HepG2 (cell line): ENCODE data around the gene ST3GAL4. TPM values are rescaled to one million over a fixed set of nuclear protein-coding genes. Genes with fewer than 3 reads are reported as not detected.

Source experiments
- ATAC-seq: fragments of 200-7000 bp; cut with Tn5 transposase; 3 replicates; pipeline ENCODE4 v1.9.1; 2020; ENCODE audit warnings: mild to moderate bottlenecking, moderate library complexity
- BruUV-seq: library from RNA; stranded (reverse); fragments of 400-500 nt; replicated peaks from 2 replicates; lab custom pipeline; 2021; lab: Mats Ljungman, UMichigan
- CTCF ChIA-PET: fragments of 300-600 bp; formaldehyde crosslinking; extraction: SDS; loops from one replicate; lab custom pipeline; 2021; ENCODE audit warnings: low total read pairs, inconsistent platforms, low intra/inter-chr PET ratio; lab: Yijun Ruan, JAX
- POLR2A ChIA-PET: fragments of 350-600 bp; sonication (Branson Sonifier 250); formaldehyde crosslinking; loops from one replicate; lab custom pipeline; 2020; ENCODE audit warnings: antibody characterized with exemption, inconsistent platforms; lab: Yijun Ruan, JAX
- DNase-seq: peaks from one replicate; pipeline ENCODE4 v3.0.0-alpha.2; 2015; ENCODE audit warnings: low spot score
- FAIRE-seq: peaks from 3 replicates; lab custom pipeline; 2011; peaks lifted over from hg19 to GRCh38; lab: Jason Lieb, UNC
- H2AFZ ChIP-seq: one replicate; pipeline ENCODE4 v1.6.1; 2011; ENCODE audit warnings: low read length, inconsistent platforms
- H3K27ac ChIP-seq: fragments of 300-600 bp; 3 replicates; pipeline ENCODE4 v1.8.0; 2011; ENCODE audit warnings: mixed run types, mild to moderate bottlenecking, mixed read lengths, low read length, inconsistent platforms; ENCODE audit not compliant: insufficient read depth; ENCODE audit errors: extremely low read length
- H3K27me3 ChIP-seq, 2 experiments: fragments of 200-600 bp in 1 of 2; 2 replicates in 1 of 2; 3 replicates in 1 of 2; pipeline versions ENCODE4 v1.6.0 to v1.8.0; 2011; ENCODE audit warnings: low read length in 2 of 2, mild to moderate bottlenecking in 2 of 2, moderate library complexity in 2 of 2, inconsistent platforms in 1 of 2; ENCODE audit not compliant: insufficient read depth in 2 of 2, control insufficient read depth in 1 of 2
- H3K36me3 ChIP-seq, 2 experiments: fragments of 200-600 bp in 1 of 2; replicated peaks in 1 of 2; 2 replicates in 1 of 2; 3 replicates in 1 of 2; pipeline versions ENCODE4 v1.5.1 to v1.8.0; 2011; ENCODE audit warnings: low read length in 2 of 2, inconsistent platforms in 1 of 2; ENCODE audit not compliant: insufficient read depth in 2 of 2, control insufficient read depth in 1 of 2
- H3K4me1 ChIP-seq: 2 replicates; pipeline ENCODE4 v1.5.1; 2012; ENCODE audit warnings: low read length, inconsistent platforms; ENCODE audit not compliant: insufficient read depth
- H3K4me2 ChIP-seq: 2 replicates; pipeline ENCODE4 v1.6.0; 2011; ENCODE audit warnings: low read depth, low read length, inconsistent platforms
- H3K4me3 ChIP-seq, 3 experiments: fragments of 200-600 bp in 1 of 3; sonication (generic), shearing (Covaris generic) in 1 of 3; replicated peaks in 1 of 3; 2 replicates each; pipeline ENCODE4 v1.5.1; 2011 to 2016; ENCODE audit warnings: low read length in 3 of 3, inconsistent platforms in 2 of 3, low read depth in 2 of 3, mild to moderate bottlenecking in 2 of 3, control low read depth in 1 of 3, mixed read lengths in 1 of 3; ENCODE audit not compliant: insufficient read depth in 1 of 3
- H3K79me2 ChIP-seq: one replicate; pipeline ENCODE4 v1.6.1; 2011; ENCODE audit warnings: low read length, inconsistent platforms; ENCODE audit not compliant: insufficient read depth
- H3K9ac ChIP-seq: 2 replicates; pipeline ENCODE4 v1.6.0; 2011; ENCODE audit warnings: mild to moderate bottlenecking, low read depth, low read length, inconsistent platforms; ENCODE audit not compliant: insufficient read depth
- H3K9me3 ChIP-seq: 2 replicates; pipeline ENCODE4 v1.5.1; 2012; ENCODE audit warnings: mild to moderate bottlenecking, low read length
- H4K20me1 ChIP-seq: 2 replicates; pipeline ENCODE4 v1.6.0; 2011; ENCODE audit warnings: inconsistent platforms, mild to moderate bottlenecking, low read length, moderate library complexity; ENCODE audit not compliant: insufficient read depth
- CCDC6 ChIP-seq: sonication (generic); formaldehyde crosslinking; IDR thresholded peaks from 2 replicates; pipeline ENCODE4 v1.8.1; 2022; ENCODE audit warnings: mild to moderate bottlenecking, missing genetic modification reagents, moderate library complexity
- GFI1 ChIP-seq: sonication (generic); formaldehyde crosslinking; IDR thresholded peaks from 2 replicates; pipeline ENCODE4 v1.5.0; 2020; ENCODE audit warnings: missing genetic modification reagents, mild to moderate bottlenecking, borderline replicate concordance
- ZFP36 ChIP-seq: fragments of 150-350 bp; IDR thresholded peaks from 2 replicates; pipeline ENCODE4 v1.6.1; 2018; ENCODE audit warnings: borderline replicate concordance, low read length, low read depth; ENCODE audit not compliant: partially characterized antibody
- ZFX ChIP-seq: sonication (generic); formaldehyde crosslinking; IDR thresholded peaks from 2 replicates; pipeline ENCODE4 v1.4.0; 2020; ENCODE audit warnings: mild to moderate bottlenecking, low read depth, missing genetic modification reagents, moderate library complexity
- ZNF280B ChIP-seq: sonication (generic); formaldehyde crosslinking; IDR thresholded peaks from 2 replicates; pipeline ENCODE4 v1.5.0; 2020; ENCODE audit warnings: missing genetic modification reagents, mild to moderate bottlenecking, borderline replicate concordance
- ZNF598 ChIP-seq: sonication (generic); formaldehyde crosslinking; IDR thresholded peaks from 2 replicates; pipeline ENCODE4 v1.5.1; 2020; ENCODE audit warnings: mild to moderate bottlenecking, missing genetic modification reagents, borderline replicate concordance
- ZNF703 ChIP-seq: sonication (generic); formaldehyde crosslinking; IDR thresholded peaks from 2 replicates; pipeline ENCODE4 v1.5.1; 2020; ENCODE audit warnings: missing genetic modification reagents, mild to moderate bottlenecking, moderate library complexity, borderline replicate concordance
- WGBS: methylation state at CpG from one replicate; pipeline ENCODE4 v1.1.6; 2017; ENCODE audit warnings: low lambda C conversion rate; 5-methylcytosine and 5-hydroxymethylcytosine counted together
- in situ Hi-C: cut with HindIII; loops from 2 replicates; pipeline ENCODE4 v1.10.0; 2017; ENCODE audit warnings: low pct_unique_long_range_greater_than_20kb; ENCODE audit not compliant: extremely low pct_ligation_motif_present
- intact Hi-C: fragments of 100-400 bp; cut with micrococcal nuclease; formaldehyde crosslinking; loops from one replicate; pipeline ENCODE4 v1.10.0; 2022; ENCODE audit not compliant: unreplicated experiment
- polyA plus RNA-seq, 8 experiments: library from polyadenylated mRNA; depleted of rRNA in 3 of 8; stranded (reverse) in 7 of 8; unstranded in 1 of 8; fragments of >200 nt; fragmentation: Illumina TruSeq in 4 of 8; extraction: Trizol in 4 of 8; gene quantifications; 2 replicates each; pipeline versions ENCODE4 v1.2.1 to v1.2.3, GENCODE V29; 2011 to 2016; ENCODE audit warnings: low read depth in 4 of 8, missing spikeins in 1 of 8, mixed read lengths in 1 of 8; ENCODE audit not compliant: insufficient read depth in 1 of 8
- total RNA-seq, 5 experiments: library from RNA; depleted of rRNA; stranded (reverse); fragments of >200 nt; fragmentation: Illumina TruSeq; extraction: Trizol; gene quantifications; 2 replicates each; pipeline ENCODE4 v1.2.3, GENCODE V29; 2016; ENCODE audit warnings: low read depth in 1 of 5
- TF ChIP-seq, protein P1 (sequence below): sonication (generic); formaldehyde crosslinking; IDR thresholded peaks from 2 replicates; pipeline ENCODE4 v1.5.1; 2020; ENCODE audit warnings: mild to moderate bottlenecking, missing genetic modification reagents, moderate library complexity
- TF ChIP-seq, protein P2 (sequence below): sonication (generic); formaldehyde crosslinking; IDR thresholded peaks from 2 replicates; pipeline ENCODE4 v1.4.0; 2020; ENCODE audit warnings: mild to moderate bottlenecking, missing genetic modification reagents

ST3GAL4 gene
- total and polyA plus RNA-seq, 2 of the 13 experiments (the other 11 are each of a cell fraction or from before 2014, with no cell fraction given), result 9.1 to 13.3 TPM

- peaks cover 20% of the 10 kb centered on the region for H3K79me2 ChIP-seq
- peaks cover 43% of the 10 kb centered on the region for H3K4me1 ChIP-seq
- intact Hi-C loops, result loop anchor here (2.0 kb wide), 1 partner anchor 45 kb away; no protein-coding TSS in a partner anchor
- H3K36me3 ChIP-seq, result no peaks in the 10 kb centered on the region
- no peak overlapping the region for H2AFZ ChIP-seq
- peak overlapping the region; percentile 91 for H3K4me2 ChIP-seq
- H3K9me3 ChIP-seq, result no peaks in the 10 kb centered on the region
- ChIA-PET POLR2A (interaction anchor here (0.7 to 3.7 kb wide), 9 partner anchors 10 to 119 kb away, joined by 3 to 24 read pairs (median 4); partner anchors contain the start of genes DCPS, FOXRED1 and SRPRA), CTCF (no interaction called here)
- peak overlapping the region; percentile 70 for H3K9ac ChIP-seq
- no peaks in the 10 kb centered on the region; a peak in 1 of 5 replicates for H3K27me3 ChIP-seq
- H4K20me1 ChIP-seq, result no peaks in the 10 kb centered on the region
- peak overlapping the region; percentile 86 to 97 (median 86) for H3K4me3 ChIP-seq
- BruUV-seq, result no TSS peak
- in situ Hi-C loops, result no loop called here
- DNase-seq (peak; percentile 21), FAIRE-seq (no peak), ATAC-seq (peak; percentile 37)
- 0% methylated on average over 12 of the region's 46 CpGs for WGBS
- H3K27ac ChIP-seq, result peak overlapping the region; percentile 56
- TF ChIP-seq CCDC6, result 0 out of 2 replicates have a peak, but pooled peaks have one; percentile 30
- peak; percentile 61; the same call in 1 of the 2 replicates for TF ChIP-seq ZNF598 (CRISPR knock-in tag)
- TF ChIP-seq, protein P1, sequence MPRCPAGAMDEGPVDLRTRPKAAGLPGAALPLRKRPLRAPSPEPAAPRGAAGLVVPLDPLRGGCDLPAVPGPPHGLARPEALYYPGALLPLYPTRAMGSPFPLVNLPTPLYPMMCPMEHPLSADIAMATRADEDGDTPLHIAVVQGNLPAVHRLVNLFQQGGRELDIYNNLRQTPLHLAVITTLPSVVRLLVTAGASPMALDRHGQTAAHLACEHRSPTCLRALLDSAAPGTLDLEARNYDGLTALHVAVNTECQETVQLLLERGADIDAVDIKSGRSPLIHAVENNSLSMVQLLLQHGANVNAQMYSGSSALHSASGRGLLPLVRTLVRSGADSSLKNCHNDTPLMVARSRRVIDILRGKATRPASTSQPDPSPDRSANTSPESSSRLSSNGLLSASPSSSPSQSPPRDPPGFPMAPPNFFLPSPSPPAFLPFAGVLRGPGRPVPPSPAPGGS, result no peak
- TF ChIP-seq ZNF280B (CRISPR knock-in tag), result 0 out of 2 replicates have a peak, but pooled peaks have one; percentile 40
- TF ChIP-seq, protein P2, sequence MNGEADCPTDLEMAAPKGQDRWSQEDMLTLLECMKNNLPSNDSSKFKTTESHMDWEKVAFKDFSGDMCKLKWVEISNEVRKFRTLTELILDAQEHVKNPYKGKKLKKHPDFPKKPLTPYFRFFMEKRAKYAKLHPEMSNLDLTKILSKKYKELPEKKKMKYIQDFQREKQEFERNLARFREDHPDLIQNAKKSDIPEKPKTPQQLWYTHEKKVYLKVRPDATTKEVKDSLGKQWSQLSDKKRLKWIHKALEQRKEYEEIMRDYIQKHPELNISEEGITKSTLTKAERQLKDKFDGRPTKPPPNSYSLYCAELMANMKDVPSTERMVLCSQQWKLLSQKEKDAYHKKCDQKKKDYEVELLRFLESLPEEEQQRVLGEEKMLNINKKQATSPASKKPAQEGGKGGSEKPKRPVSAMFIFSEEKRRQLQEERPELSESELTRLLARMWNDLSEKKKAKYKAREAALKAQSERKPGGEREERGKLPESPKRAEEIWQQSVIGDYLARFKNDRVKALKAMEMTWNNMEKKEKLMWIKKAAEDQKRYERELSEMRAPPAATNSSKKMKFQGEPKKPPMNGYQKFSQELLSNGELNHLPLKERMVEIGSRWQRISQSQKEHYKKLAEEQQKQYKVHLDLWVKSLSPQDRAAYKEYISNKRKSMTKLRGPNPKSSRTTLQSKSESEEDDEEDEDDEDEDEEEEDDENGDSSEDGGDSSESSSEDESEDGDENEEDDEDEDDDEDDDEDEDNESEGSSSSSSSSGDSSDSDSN (CRISPR knock-in tag), result peak; percentile 48; the same call in 1 of the 2 replicates
- peak; percentile 41; the same call in 1 of the 2 replicates for TF ChIP-seq ZFX (CRISPR knock-in tag)
- TF ChIP-seq ZFP36, result no peak
- TF ChIP-seq GFI1, result no peak
- no peak for TF ChIP-seq ZNF703 (CRISPR knock-in tag)
Measured at GRCh38 chr11:126355926-126356897, 726 bp downstream of the ST3GAL4 start.
